Spleen (tissue), 11 donors: ENCODE results near the gene MAMDC2. TPM values are rescaled to one million over a fixed set of nuclear protein-coding genes. Genes with fewer than 3 reads are reported as not detected.
A peak's percentile ranks its signal among the peaks of the same experiment; 100 is the strongest.

Experiments
- DNase-seq: peaks from one replicate; pipeline ENCODE4 v3.0.0-alpha.2; 2020
- H3K27ac ChIP-seq, 8 donors: fragments of 200-600 bp; sonication (generic) in 7 of 8; 1 replicate in 4 of 8; 2 replicates in 4 of 8; pipeline versions ENCODE4 v1.5.0 to v1.8.0; 2016 to 2021; ENCODE audit warnings: inconsistent platforms in 4 of 8, mild to moderate bottlenecking in 4 of 8, moderate library complexity in 1 of 8
- H3K27me3 ChIP-seq, 7 donors: fragments of 200-600 bp; sonication (generic) in 6 of 7; replicated peaks in 1 of 7; 1 replicate in 4 of 7; 2 replicates in 3 of 7; pipeline versions ENCODE4 v1.5.0 to v1.8.0; 2016 to 2021; ENCODE audit warnings: inconsistent platforms in 3 of 7, mild to moderate bottlenecking in 1 of 7
- H3K36me3 ChIP-seq, 6 donors: fragments of 200-600 bp; sonication (generic) in 5 of 6; 1 replicate in 4 of 6; 2 replicates in 2 of 6; pipeline versions ENCODE4 v1.5.0 to v1.8.0; 2016 to 2021; ENCODE audit warnings: inconsistent platforms in 2 of 6
- H3K4me1 ChIP-seq, 6 donors: fragments of 200-600 bp; sonication (generic) in 5 of 6; 1 replicate in 3 of 6; 2 replicates in 3 of 6; pipeline versions ENCODE4 v1.5.0 to v1.8.0; 2016 to 2021; ENCODE audit warnings: inconsistent platforms in 3 of 6
- H3K4me3 ChIP-seq, 8 donors: fragments of 200-600 bp; sonication (generic) in 7 of 8; 1 replicate in 4 of 8; 2 replicates in 4 of 8; pipeline versions ENCODE4 v1.5.0 to v1.8.0; 2016 to 2021; ENCODE audit warnings: inconsistent platforms in 4 of 8, mild to moderate bottlenecking in 4 of 8, moderate library complexity in 2 of 8
- H3K9me3 ChIP-seq, 8 donors: fragments of 200-600 bp; sonication (generic) in 7 of 8; 1 replicate in 4 of 8; 2 replicates in 4 of 8; pipeline versions ENCODE4 v1.5.0 to v1.8.0; 2016 to 2021; ENCODE audit warnings: inconsistent platforms in 4 of 8
- CTCF ChIP-seq, 11 experiments: fragments of 200-600 bp in 7 of 11; fragments of 450-650 bp in 4 of 11; sonication (generic) in 4 of 11; IDR thresholded peaks in 8 of 11; conservative IDR thresholded peaks in 3 of 11; 1 replicate in 7 of 11; 2 replicates in 4 of 11; pipeline versions ENCODE4 v1.4.0 to v1.8.0; 2016 to 2021; ENCODE audit warnings: antibody characterized with exemption in 11 of 11, inconsistent platforms in 4 of 11, mild to moderate bottlenecking in 1 of 11
- POLR2A ChIP-seq, 3 donors: fragments of 450-650 bp; IDR thresholded peaks; one replicate each; pipeline ENCODE4 v1.5.1; 2017; ENCODE audit warnings: antibody characterized with exemption in 3 of 3, mild to moderate bottlenecking in 1 of 3
- POLR2AphosphoS5 ChIP-seq, 3 donors: sonication (generic); formaldehyde crosslinking; IDR thresholded peaks; one replicate each; pipeline ENCODE4 v1.5.1; 2017; ENCODE audit warnings: antibody characterized with exemption in 3 of 3
- WGBS, 5 donors: extraction: QIAGEN DNeasy Blood & Tissue Kit in 3 of 5; methylation state at CpG; one replicate each; pipeline versions ENCODE4 v1.1.5 to v1.1.7; 2013 to 2018; 5-methylcytosine and 5-hydroxymethylcytosine counted together
- intact Hi-C: fragments of 100-400 bp; cut with DNase I; formaldehyde crosslinking; loops from one replicate; pipeline ENCODE4 v1.15.0; 2023; ENCODE audit warnings: low total_unique reads
- polyA plus RNA-seq, 3 donors: library from polyadenylated mRNA; stranded (reverse); fragments of 200-250 nt; gene quantifications; one replicate each; pipeline ENCODE4 v1.2.1, GENCODE V29; 2013
- total RNA-seq, 7 donors: library from RNA; depleted of rRNA in 3 of 7; stranded (reverse); fragments of >200 nt in 3 of 7; fragmentation: NEBNext Ultra II Directional in 4 of 7; extraction: Animal tissue kit (Norgen Biotek cat#: 25700) in 4 of 7; gene quantifications; one replicate each; pipeline versions ENCODE4 v1.1.0 to v1.2.1, GENCODE V29; 2016 to 2021
- donor health status: healthy with polysubstance abuse.
- donor health status: DM: no; HTN: no; CAD: no; lungs with moderate emphysema.
- donor health status: DM: no; HTN: no; CAD: no.
- donor health status: Bipolar disorder and iron deficiency.
- donor health status: healthy.
- donor health status: DM: no; HTN: no; CAD: no.
- donor health status: DM: yes; HTN: yes; CAD: no.

Gene MAMDC2
- total and polyA plus RNA-seq, 10 donors: 1.5 to 65.5 (median 14.5) TPM

- Histone ChIP-seq H3K9me3 (no peaks in the 10 kb centered on the region), H3K4me1 (peaks cover 0 to 16% (median 6%) of the 10 kb centered on the region in 6 donors), H3K27ac (peak overlapping the region in 1 of 8 donors; percentile 3), H3K4me3 (no peak overlapping the region), H3K36me3 (no peaks in the 10 kb centered on the region), H3K27me3 (peaks cover 0 to 18% (median 0%) of the 10 kb centered on the region in 7 donors)
- WGBS, 5 donors: 86 to 97% (median 89%) methylated on average over 2 of the region's 2 CpGs
- no peak for DNase-seq
- no peak for TF ChIP-seq CTCF (IDR thresholded peaks at IDR 0.05 in 8 of 11, conservative IDR thresholded peaks at IDR 0.05 in 3 of 11)
- TF ChIP-seq POLR2A (IDR thresholded peaks at IDR 0.05): no peak
- TF ChIP-seq POLR2AphosphoS5 (IDR thresholded peaks at IDR 0.05): no peak
- intact Hi-C loops: loop anchor here (5.0 kb wide), 1 partner anchor 141 kb away; no protein-coding TSS in a partner anchor
Observed at GRCh38 chr9:70112981-70113380, 69.3 kb downstream of the MAMDC2 start.

GRCh38 chr9:70113403-70114022 lies 69.9 kb downstream of the MAMDC2 start:
- Histone ChIP-seq H3K27ac (peak overlapping the region in 1 of 8 donors; percentile 3), H3K4me1 (peaks cover 0 to 16% (median 6%) of the 10 kb centered on the region in 6 donors), H3K9me3 (no peaks in the 10 kb centered on the region), H3K27me3 (peaks cover 0 to 18% (median 0%) of the 10 kb centered on the region in 7 donors), H3K4me3 (no peak overlapping the region), H3K36me3 (no peaks in the 10 kb centered on the region)
- WGBS, 5 donors: 61 to 76% (median 71%) methylated on average over 4 of the region's 4 CpGs
- intact Hi-C loops: loop anchor here (5.0 kb wide), 1 partner anchor 141 kb away; no protein-coding TSS in a partner anchor
- TF ChIP-seq POLR2AphosphoS5 (IDR thresholded peaks at IDR 0.05) (no peak), POLR2A (IDR thresholded peaks at IDR 0.05) (no peak), CTCF (IDR thresholded peaks at IDR 0.05 in 8 of 11, conservative IDR thresholded peaks at IDR 0.05 in 3 of 11) (peak; percentile 17 to 68 (median 57))
- DNase-seq: no peak

- DNase-seq: no peak
- intact Hi-C loops: loop anchor here (5.0 kb wide), 1 partner anchor 143 kb away; no protein-coding TSS in a partner anchor
- H3K4me1 ChIP-seq: peaks cover 0 to 14% (median 6%) of the 10 kb centered on the region in 6 donors
- H3K36me3 ChIP-seq: peaks cover 0 to under 1% (median 0%) of the 10 kb centered on the region in 6 donors
- no peak overlapping the region for H3K4me3 ChIP-seq
- H3K27ac ChIP-seq: no peak overlapping the region
- WGBS, 5 donors: 73 to 92% (median 87%) methylated on average over 1 of the region's 1 CpG
- peaks cover 0 to 18% (median 0%) of the 10 kb centered on the region in 7 donors for H3K27me3 ChIP-seq
- no peak for TF ChIP-seq POLR2AphosphoS5 (IDR thresholded peaks at IDR 0.05)
- TF ChIP-seq CTCF (IDR thresholded peaks at IDR 0.05 in 8 of 11, conservative IDR thresholded peaks at IDR 0.05 in 3 of 11): no peak
- TF ChIP-seq POLR2A (IDR thresholded peaks at IDR 0.05): no peak
- no peaks in the 10 kb centered on the region for H3K9me3 ChIP-seq
Observed at GRCh38 chr9:70114898-70115297, 71.2 kb downstream of the MAMDC2 start.

- H3K4me3 ChIP-seq: no peak overlapping the region
- H3K9me3 ChIP-seq: no peaks in the 10 kb centered on the region
- no peaks in the 10 kb centered on the region for H3K27me3 ChIP-seq
- no peaks in the 10 kb centered on the region for H3K4me1 ChIP-seq
- DNase-seq: no peak
- no peak for TF ChIP-seq CTCF (IDR thresholded peaks at IDR 0.05 in 8 of 11, conservative IDR thresholded peaks at IDR 0.05 in 3 of 11)
- peaks cover 0 to 6% (median 0%) of the 10 kb centered on the region in 6 donors for H3K36me3 ChIP-seq
- intact Hi-C loops: no loop called here
- no peak overlapping the region for H3K27ac ChIP-seq
Observed at GRCh38 chr9:70117835-70118319, 74.2 kb downstream of the MAMDC2 start.
